GM12878 (cell line): ENCODE data around the gene SCMH1. TPM values are rescaled to one million over a fixed set of nuclear protein-coding genes. Genes with fewer than 3 reads are reported as not detected.
"Not testable (repeated sequence)": the region's sequence is repeated elsewhere in the genome, so short reads cannot be mapped to it uniquely, and the experiment has no call there.

Source experiments
- ATAC-seq: fragments of 200-7000 bp; cut with Tn5 transposase; 3 replicates; pipeline ENCODE4 v1.9.1; 2020; ENCODE audit warnings: mild to moderate bottlenecking, moderate library complexity
- BruUV-seq: library from RNA; stranded (reverse); fragments of 400-500 nt; replicated peaks from 2 replicates; lab custom pipeline; 2021; lab: Mats Ljungman, UMichigan
- CTCF ChIA-PET: fragments of 300-600 bp; sonication (Branson Sonifier 250); formaldehyde crosslinking; extraction: SDS; loops from one replicate; lab custom pipeline; 2021; ENCODE audit warnings: inconsistent platforms; lab: Yijun Ruan, JAX
- POLR2A ChIA-PET: fragments of 350-600 bp; formaldehyde crosslinking; extraction: SDS; loops from one replicate; lab custom pipeline; 2021; ENCODE audit warnings: inconsistent platforms; lab: Charles Lee
- RAD21 ChIA-PET: fragments of 300-600 bp; sonication (Branson Sonifier 250); formaldehyde crosslinking; loops from one replicate; lab custom pipeline; 2023; ENCODE audit warnings: antibody characterized with exemption; ENCODE audit not compliant: unreplicated experiment; lab: Charles Lee
- SMC1A ChIA-PET: fragments of 300-600 bp; sonication (Branson Sonifier 250); formaldehyde crosslinking; loops from one replicate; lab custom pipeline; 2023; ENCODE audit not compliant: unreplicated experiment, uncharacterized antibody; lab: Charles Lee
- DNase-seq: peaks from one replicate; pipeline ENCODE4 v3.0.0-alpha.2; 2011; ENCODE audit warnings: low read depth, low spot score
- FAIRE-seq: peaks from 3 replicates; lab custom pipeline; 2011; peaks lifted over from hg19 to GRCh38; lab: Jason Lieb, UNC
- H2AFZ ChIP-seq: 2 replicates; pipeline ENCODE4 v1.6.0; 2011; ENCODE audit warnings: low read depth, low read length, control low read depth; ENCODE audit not compliant: control insufficient read depth
- H3K27ac ChIP-seq: 2 replicates; pipeline ENCODE4 v1.5.1; 2011; ENCODE audit warnings: control low read depth; ENCODE audit not compliant: control insufficient read depth, insufficient read depth
- H3K27me3 ChIP-seq, 2 experiments: replicated peaks in 1 of 2; 2 replicates each; pipeline versions ENCODE4 v1.6.0 to v1.6.1; 2011; ENCODE audit warnings: low read length in 1 of 2; ENCODE audit not compliant: control insufficient read depth in 2 of 2, insufficient read depth in 2 of 2
- H3K36me3 ChIP-seq, 2 experiments: 2 replicates each; pipeline ENCODE4 v1.5.1; 2011; ENCODE audit warnings: low read length in 1 of 2; ENCODE audit not compliant: control insufficient read depth in 2 of 2, insufficient read depth in 2 of 2
- H3K4me1 ChIP-seq: 2 replicates; pipeline ENCODE4 v1.6.1; 2011; ENCODE audit warnings: mild to moderate bottlenecking, low read length, moderate library complexity, mixed read lengths; ENCODE audit not compliant: control insufficient read depth, insufficient read depth
- H3K4me2 ChIP-seq: 2 replicates; pipeline ENCODE4 v1.6.0; 2011; ENCODE audit warnings: control low read depth; ENCODE audit not compliant: control insufficient read depth, insufficient read depth
- H3K4me3 ChIP-seq: fragments of 200-600 bp; sonication (generic); 2 replicates; pipeline ENCODE4 v1.5.1; 2016
- H3K79me2 ChIP-seq: 2 replicates; pipeline ENCODE4 v1.6.0; 2011; ENCODE audit warnings: low read length; ENCODE audit not compliant: control insufficient read depth, insufficient read depth
- H3K9ac ChIP-seq: 2 replicates; pipeline ENCODE4 v1.8.0; 2011; ENCODE audit warnings: low read length, control low read depth, mixed read lengths; ENCODE audit not compliant: control insufficient read depth, insufficient read depth
- H3K9me3 ChIP-seq: replicated peaks from 3 replicates; pipeline ENCODE4 v1.5.1; 2011; ENCODE audit warnings: mild to moderate bottlenecking, low read length; ENCODE audit not compliant: control insufficient read depth, insufficient read depth
- H4K20me1 ChIP-seq: 2 replicates; pipeline ENCODE4 v1.6.0; 2011; ENCODE audit not compliant: control insufficient read depth, insufficient read depth
- PAX5 ChIP-seq: IDR thresholded peaks from 2 replicates; pipeline ENCODE4 v1.6.1; 2011; ENCODE audit warnings: low read depth, low read length, borderline replicate concordance
- PKNOX1 ChIP-seq: fragments of 450-650 bp; IDR thresholded peaks from 2 replicates; pipeline ENCODE4 v1.6.1; 2016; ENCODE audit warnings: mild to moderate bottlenecking
- REST ChIP-seq: IDR thresholded peaks from 2 replicates; pipeline ENCODE4 v1.6.1; 2012; ENCODE audit warnings: mild to moderate bottlenecking, low read depth, low read length
- SP1 ChIP-seq: IDR thresholded peaks from one replicate; pipeline ENCODE4 v1.6.1; 2011; ENCODE audit warnings: low read depth, low read length
- SREBF1 ChIP-seq: IDR thresholded peaks from 2 replicates; pipeline ENCODE4 v1.6.1; 2012; ENCODE audit warnings: mild to moderate bottlenecking, low read length
- WGBS: methylation state at CpG from one replicate; pipeline ENCODE4 v1.1.6; 2016; ENCODE audit warnings: low lambda C conversion rate; ENCODE audit not compliant: insufficient replicate concordance, insufficient coverage; ENCODE audit errors: missing lambda C conversion rate; 5-methylcytosine and 5-hydroxymethylcytosine counted together
- in situ Hi-C: fragments of 300-500 bp; cut with MboI; formaldehyde crosslinking; loops from 9 replicates; pipeline ENCODE4 v1.14.3; 2018; ENCODE audit warnings: mixed read lengths
- intact Hi-C: fragments of 100-400 bp; cut with micrococcal nuclease; formaldehyde crosslinking; loops from one replicate; pipeline ENCODE4 v1.14.2; 2022; ENCODE audit not compliant: unreplicated experiment
- polyA plus RNA-seq, 11 experiments: library from polyadenylated mRNA; depleted of rRNA in 4 of 11; unstranded in 6 of 11; stranded (reverse) in 5 of 11; fragments of >200 nt; fragmentation: Nextera tagmentation in 4 of 11; fragmentation: Illumina TruSeq in 1 of 11; extraction: Ambion mirVana in 4 of 11; extraction: Trizol in 1 of 11; gene quantifications; 1 replicate in 1 of 11; 2 replicates in 10 of 11; pipeline versions ENCODE4 v1.2.1 to v1.2.3, GENCODE V29; 2011 to 2016; ENCODE audit warnings: inconsistent platforms in 2 of 11, missing spikeins in 2 of 11, low read depth in 1 of 11
- total RNA-seq, 4 experiments: library from RNA; depleted of rRNA in 3 of 4; stranded (reverse); fragments of >200 nt in 3 of 4; fragmentation: Illumina TruSeq in 1 of 4; extraction: Trizol in 1 of 4; gene quantifications; 2 replicates each; pipeline versions ENCODE4 v1.2.1 to v1.2.3, GENCODE V29; 2013 to 2021
- TF ChIP-seq, protein P1 (sequence below): fragments of 450-650 bp; IDR thresholded peaks from 2 replicates; pipeline ENCODE4 v1.6.1; 2017; ENCODE audit warnings: antibody characterized with exemption, mild to moderate bottlenecking, moderate library complexity

SCMH1 gene
- total and polyA plus RNA-seq, 10 of the 15 experiments (the other 5 are each of a cell fraction or from before 2014, with no cell fraction given) = 7.5 to 44.1 (median 27.8) TPM

- TF ChIP-seq REST (no peak), SP1 (no peak), PAX5 (no peak), PKNOX1 (no peak), SREBF1 (no peak)
- TF ChIP-seq, protein P1, sequence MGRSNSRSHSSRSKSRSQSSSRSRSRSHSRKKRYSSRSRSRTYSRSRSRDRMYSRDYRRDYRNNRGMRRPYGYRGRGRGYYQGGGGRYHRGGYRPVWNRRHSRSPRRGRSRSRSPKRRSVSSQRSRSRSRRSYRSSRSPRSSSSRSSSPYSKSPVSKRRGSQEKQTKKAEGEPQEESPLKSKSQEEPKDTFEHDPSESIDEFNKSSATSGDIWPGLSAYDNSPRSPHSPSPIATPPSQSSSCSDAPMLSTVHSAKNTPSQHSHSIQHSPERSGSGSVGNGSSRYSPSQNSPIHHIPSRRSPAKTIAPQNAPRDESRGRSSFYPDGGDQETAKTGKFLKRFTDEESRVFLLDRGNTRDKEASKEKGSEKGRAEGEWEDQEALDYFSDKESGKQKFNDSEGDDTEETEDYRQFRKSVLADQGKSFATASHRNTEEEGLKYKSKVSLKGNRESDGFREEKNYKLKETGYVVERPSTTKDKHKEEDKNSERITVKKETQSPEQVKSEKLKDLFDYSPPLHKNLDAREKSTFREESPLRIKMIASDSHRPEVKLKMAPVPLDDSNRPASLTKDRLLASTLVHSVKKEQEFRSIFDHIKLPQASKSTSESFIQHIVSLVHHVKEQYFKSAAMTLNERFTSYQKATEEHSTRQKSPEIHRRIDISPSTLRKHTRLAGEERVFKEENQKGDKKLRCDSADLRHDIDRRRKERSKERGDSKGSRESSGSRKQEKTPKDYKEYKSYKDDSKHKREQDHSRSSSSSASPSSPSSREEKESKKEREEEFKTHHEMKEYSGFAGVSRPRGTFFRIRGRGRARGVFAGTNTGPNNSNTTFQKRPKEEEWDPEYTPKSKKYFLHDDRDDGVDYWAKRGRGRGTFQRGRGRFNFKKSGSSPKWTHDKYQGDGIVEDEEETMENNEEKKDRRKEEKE = no peak
Measured at GRCh38 chr1:41213341-41213740, 28.8 kb downstream of the SCMH1 start (continued).

GRCh38 chr1:41211608-41212007 lies 30.5 kb downstream of the SCMH1 start:
- H3K27me3 ChIP-seq, DNase-seq, H3K79me2 ChIP-seq, BruUV-seq, H3K27ac ChIP-seq, H3K9me3 ChIP-seq, FAIRE-seq, in situ Hi-C loops, H2AFZ ChIP-seq, ATAC-seq, H3K36me3 ChIP-seq, H4K20me1 ChIP-seq, H3K4me1 ChIP-seq, intact Hi-C loops, H3K4me3 ChIP-seq, H3K4me2 ChIP-seq, RAD21 ChIA-PET, H3K9ac ChIP-seq, POLR2A ChIA-PET: not testable (repeated sequence)
- WGBS = 100% methylated on average over 2 of the region's 2 CpGs
- ChIA-PET SMC1A (interaction anchor here (0.9 to 2.7 kb wide), 3 partner anchors 13 to 20 kb away, joined by 3 to 9 read pairs (median 6); no protein-coding TSS in a partner anchor), CTCF (interaction anchor here (1.0 kb wide), 1 partner anchor 32 kb away, joined by 3 read pairs; no protein-coding TSS in a partner anchor)

- H2AFZ ChIP-seq, H3K4me3 ChIP-seq, BruUV-seq, H4K20me1 ChIP-seq, DNase-seq, H3K4me1 ChIP-seq, H3K4me2 ChIP-seq, FAIRE-seq, CTCF ChIA-PET, H3K27me3 ChIP-seq, H3K9me3 ChIP-seq, in situ Hi-C loops, ATAC-seq, POLR2A ChIA-PET, intact Hi-C loops, H3K27ac ChIP-seq, H3K79me2 ChIP-seq, RAD21 ChIA-PET, H3K36me3 ChIP-seq, H3K9ac ChIP-seq: not testable (repeated sequence)
- WGBS = 93% methylated on average over 2 of the region's 2 CpGs
- SMC1A ChIA-PET = interaction anchor here (1.4 kb wide), 1 partner anchor 9 kb away, joined by 4 read pairs; no protein-coding TSS in a partner anchor
Measured at GRCh38 chr1:41207053-41207452, 35.1 kb downstream of the SCMH1 start.
